Activated T-cell treated with anti-CD3 and anti-CD28 coated beads, Interleukin-2, amount 50 U/mL, for 4 hours (primary cell): ENCODE results near the gene MAFB. TPM values are rescaled to one million over a fixed set of nuclear protein-coding genes. Genes with fewer than 3 reads are reported as not detected.

Experiments used
- ATAC-seq, 2 donors: fragments of 200-7000 bp; cut with Tn5 transposase; one replicate each; pipeline ENCODE4 v1.10.0; 2021
- DNase-seq: peaks from one replicate; pipeline ENCODE4 v3.0.0-alpha.2; 2020
- H3K27me3 Mint-ChIP-seq: one replicate; pipeline ENCODE4 v1.8.0; 2021; ENCODE audit warnings: low read depth, mixed read lengths
- H3K36me3 Mint-ChIP-seq: one replicate; pipeline ENCODE4 v1.8.0; 2022; ENCODE audit warnings: mixed read lengths; ENCODE audit not compliant: insufficient read depth
- H3K4me1 Mint-ChIP-seq: one replicate; pipeline ENCODE4 v1.8.0; 2021; ENCODE audit warnings: low read depth, mixed read lengths
- H3K4me3 Mint-ChIP-seq: one replicate; pipeline ENCODE4 v1.8.0; 2021; ENCODE audit warnings: mild to moderate bottlenecking, moderate library complexity, mixed read lengths
- H3K9me3 Mint-ChIP-seq: one replicate; pipeline ENCODE4 v1.8.0; 2021; ENCODE audit warnings: mixed read lengths
- total RNA-seq, 3 donors: library from RNA; stranded (reverse); gene quantifications; one replicate each; pipeline ENCODE4 v1.2.1, GENCODE V29; 2021

MAFB gene
- total RNA-seq, 3 donors from 2014 or later = 0.13 to 0.18 (median 0.16) TPM

DNA sequence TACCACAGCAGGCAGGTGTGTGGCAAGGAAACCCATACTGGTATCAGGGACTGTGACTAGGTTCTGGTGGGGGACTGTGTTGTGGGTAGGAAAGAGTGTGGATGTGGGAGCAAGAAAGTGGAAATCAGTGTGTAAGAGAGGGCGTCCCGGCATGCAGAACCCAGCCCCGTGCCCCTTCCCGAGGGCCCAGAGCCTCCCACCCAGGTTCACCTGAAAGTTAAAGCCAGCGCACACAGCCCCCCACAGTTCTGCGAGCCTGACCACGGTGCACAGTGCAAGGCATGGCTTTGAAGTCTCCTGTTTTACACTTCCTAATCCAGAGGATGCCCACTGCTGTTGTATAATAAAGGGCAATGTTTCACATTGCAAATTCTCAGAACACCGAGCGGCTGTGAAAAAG lies 22.7 kb downstream of the MAFB start:
- DNase-seq (no peak), ATAC-seq (no peak)
- H3K36me3 Mint-ChIP-seq = no peaks in the 10 kb centered on the region
- H3K9me3 Mint-ChIP-seq = no peaks in the 10 kb centered on the region
- H3K27me3 Mint-ChIP-seq = peaks cover 3% of the 10 kb centered on the region
- H3K4me1 Mint-ChIP-seq = no peaks in the 10 kb centered on the region
- H3K4me3 Mint-ChIP-seq = no peak overlapping the region

GRCh38 chr20:40664891-40665290 lies 24.1 kb downstream of the MAFB start:
- no peak overlapping the region for H3K4me3 Mint-ChIP-seq
- no peak for ATAC-seq
- peaks cover 7% of the 10 kb centered on the region for H3K27me3 Mint-ChIP-seq

DNA sequence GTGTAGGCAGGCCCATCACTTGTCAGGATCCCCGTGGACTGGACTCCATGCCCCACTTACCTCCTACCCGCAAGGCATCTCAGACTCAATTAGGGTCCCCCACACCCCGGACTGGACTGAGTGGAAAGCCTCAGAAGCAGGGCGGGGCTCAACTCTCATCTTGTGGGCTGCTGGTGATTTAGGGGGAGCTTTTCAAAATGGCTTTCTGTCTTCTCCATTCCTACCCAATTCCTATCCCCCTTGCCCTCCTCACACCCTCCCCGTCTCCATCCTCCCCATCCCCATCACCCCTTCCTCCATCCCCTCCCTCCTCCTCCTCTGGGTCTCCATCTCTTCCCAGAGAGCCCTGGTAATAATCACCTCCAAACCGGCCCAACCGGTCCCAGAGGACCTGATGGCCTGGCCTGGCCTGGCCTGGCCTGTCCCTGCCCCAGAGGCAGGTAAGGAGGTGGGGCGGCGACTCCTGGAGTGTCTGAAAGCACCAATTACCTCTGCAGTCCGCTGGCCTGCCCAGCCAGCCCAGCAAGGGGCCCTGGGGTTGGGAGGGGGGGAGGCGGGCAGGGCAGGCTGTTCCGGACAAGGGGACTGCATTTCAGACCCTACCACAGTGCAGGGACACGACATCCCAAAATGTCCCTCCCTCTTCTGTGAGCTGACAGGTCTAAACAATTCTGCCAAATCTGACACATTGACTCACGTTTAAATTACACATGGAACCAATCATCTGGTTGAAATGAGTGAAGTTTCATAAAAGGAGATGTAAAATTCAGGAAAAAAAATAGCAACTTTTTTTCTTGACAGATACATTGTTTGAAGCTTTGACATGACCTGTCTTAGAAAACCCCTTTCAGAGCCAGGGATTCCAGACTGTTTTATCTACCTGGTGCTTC lies 24.8 kb downstream of the MAFB start:
- ATAC-seq = no peak
- Mint-ChIP-seq H3K36me3 (no peaks in the 10 kb centered on the region), H3K9me3 (no peaks in the 10 kb centered on the region), H3K4me3 (no peak overlapping the region), H3K4me1 (no peaks in the 10 kb centered on the region), H3K27me3 (peaks cover 7% of the 10 kb centered on the region)
- no peak for DNase-seq

More at GRCh38 chr20:40664891-40665290, 24.1 kb downstream of the MAFB start:
- Mint-ChIP-seq H3K36me3 (no peaks in the 10 kb centered on the region), H3K9me3 (no peaks in the 10 kb centered on the region), H3K4me1 (no peaks in the 10 kb centered on the region)
- no peak for DNase-seq

- Mint-ChIP-seq H3K9me3 (no peaks in the 10 kb centered on the region), H3K4me3 (no peak overlapping the region), H3K27me3 (peaks cover 7% of the 10 kb centered on the region), H3K4me1 (no peaks in the 10 kb centered on the region), H3K36me3 (no peaks in the 10 kb centered on the region)
- DNase-seq = no peak
- ATAC-seq = no peak
Measured at GRCh38 chr20:40663304-40663790, 25.7 kb downstream of the MAFB start.

DNA sequence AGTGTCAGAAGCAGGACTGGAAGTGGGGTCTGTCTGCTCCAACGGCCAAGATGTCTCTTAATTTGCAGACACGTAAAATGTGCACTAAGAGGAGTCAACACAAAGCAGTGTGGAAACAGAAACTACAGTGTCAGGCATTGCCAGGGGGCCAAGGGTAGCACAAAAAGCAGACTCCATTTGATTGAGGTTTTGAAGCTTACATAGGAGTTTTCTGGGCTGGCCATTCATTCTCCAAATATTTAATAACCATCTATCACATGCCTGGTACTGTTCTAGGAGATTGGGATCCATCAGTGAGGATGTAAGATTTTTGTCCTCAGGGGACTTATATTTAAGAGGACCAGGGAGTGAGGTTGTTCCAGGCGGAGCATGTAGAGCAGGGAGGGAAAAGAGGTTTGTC lies 29.5 kb downstream of the MAFB start:
- H3K9me3 Mint-ChIP-seq = no peaks in the 10 kb centered on the region
- no peak overlapping the region for H3K4me3 Mint-ChIP-seq
- no peaks in the 10 kb centered on the region for H3K4me1 Mint-ChIP-seq
- DNase-seq = no peak
- no peak for ATAC-seq
- H3K36me3 Mint-ChIP-seq = no peaks in the 10 kb centered on the region
- H3K27me3 Mint-ChIP-seq = peaks cover 7% of the 10 kb centered on the region

GRCh38 chr20:40658509-40658908 lies 30.5 kb downstream of the MAFB start:
- H3K27me3 Mint-ChIP-seq = peaks cover 5% of the 10 kb centered on the region
- ATAC-seq (no peak), DNase-seq (no peak)
- no peaks in the 10 kb centered on the region for H3K36me3 Mint-ChIP-seq
- no peak overlapping the region for H3K4me3 Mint-ChIP-seq
- H3K4me1 Mint-ChIP-seq = no peaks in the 10 kb centered on the region
- H3K9me3 Mint-ChIP-seq = no peaks in the 10 kb centered on the region

DNA sequence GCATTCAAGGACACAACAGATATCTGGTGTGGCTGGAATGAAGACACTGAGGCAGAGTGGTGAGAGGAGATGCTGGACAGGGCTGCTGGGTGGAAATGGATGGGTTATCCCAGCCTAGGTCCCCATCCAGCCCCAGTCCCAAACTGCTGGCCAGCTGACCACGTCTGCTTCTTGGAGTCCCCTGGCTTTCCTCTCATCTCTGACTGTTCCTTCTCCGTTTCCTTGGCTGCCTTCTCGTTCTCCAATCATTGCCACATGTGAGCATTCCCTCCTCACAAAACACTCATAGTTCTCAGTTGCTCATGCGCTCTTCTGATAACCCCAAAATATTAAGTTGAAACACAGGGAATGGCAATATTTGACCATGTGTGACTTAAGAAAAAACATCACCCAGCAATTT lies 31.5 kb downstream of the MAFB start:
- Mint-ChIP-seq H3K36me3 (no peaks in the 10 kb centered on the region), H3K4me1 (no peaks in the 10 kb centered on the region), H3K4me3 (no peak overlapping the region), H3K9me3 (no peaks in the 10 kb centered on the region), H3K27me3 (peaks cover 3% of the 10 kb centered on the region)
- DNase-seq (no peak), ATAC-seq (no peak)

DNA sequence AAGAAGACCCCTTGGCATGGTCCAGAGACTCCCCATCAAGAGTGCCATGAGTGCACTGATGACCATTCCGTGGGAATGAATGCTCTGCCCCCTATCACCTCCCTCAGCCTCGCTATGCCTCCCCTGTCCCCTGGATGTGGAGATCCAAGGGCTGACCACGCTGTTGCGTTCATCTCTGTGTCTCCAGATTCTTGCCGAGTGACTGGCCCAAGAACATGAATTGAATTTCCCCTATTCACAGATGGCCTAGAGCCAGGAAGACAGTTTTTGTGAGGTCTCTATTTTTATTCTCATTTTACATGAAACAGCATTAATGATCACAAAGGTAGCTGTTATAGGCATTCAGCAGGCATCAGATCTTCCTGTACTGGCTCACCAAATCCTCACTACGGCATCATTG lies 33.6 kb downstream of the MAFB start:
- Mint-ChIP-seq H3K4me1 (no peaks in the 10 kb centered on the region), H3K9me3 (no peaks in the 10 kb centered on the region), H3K27me3 (no peaks in the 10 kb centered on the region), H3K4me3 (no peak overlapping the region), H3K36me3 (no peaks in the 10 kb centered on the region)
- no peak for ATAC-seq
- DNase-seq = no peak

- no peaks in the 10 kb centered on the region for H3K36me3 Mint-ChIP-seq
- no peaks in the 10 kb centered on the region for H3K27me3 Mint-ChIP-seq
- H3K4me1 Mint-ChIP-seq = no peaks in the 10 kb centered on the region
- no peak overlapping the region for H3K4me3 Mint-ChIP-seq
- H3K9me3 Mint-ChIP-seq = no peaks in the 10 kb centered on the region
- no peak for ATAC-seq
- DNase-seq = no peak
Measured at GRCh38 chr20:40654876-40655275, 34.2 kb downstream of the MAFB start.

- no peaks in the 10 kb centered on the region for H3K4me1 Mint-ChIP-seq
- no peaks in the 10 kb centered on the region for H3K36me3 Mint-ChIP-seq
- H3K27me3 Mint-ChIP-seq = peaks cover 2% of the 10 kb centered on the region
- ATAC-seq = no peak
- H3K4me3 Mint-ChIP-seq = no peak overlapping the region
- no peak for DNase-seq
- H3K9me3 Mint-ChIP-seq = no peaks in the 10 kb centered on the region
Measured at GRCh38 chr20:40652441-40652987, 36.5 kb downstream of the MAFB start.

DNA sequence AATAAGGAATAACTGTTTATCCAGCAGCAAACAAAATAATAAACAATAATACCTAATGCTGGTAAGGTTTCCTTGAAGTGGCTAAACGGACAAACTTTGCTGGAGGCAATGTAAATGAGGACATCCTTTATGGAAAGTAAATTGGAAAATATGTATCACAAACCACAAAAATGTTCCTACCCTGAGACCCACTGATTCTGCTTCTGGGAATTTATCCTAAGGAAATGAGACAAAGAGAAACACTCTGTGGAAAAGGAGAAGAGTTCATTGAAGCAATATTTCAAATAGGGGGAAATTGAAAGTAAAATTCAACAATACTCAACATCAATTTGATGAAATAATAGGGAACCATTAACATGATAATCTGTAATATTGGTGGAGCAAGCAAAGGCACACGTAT lies 37.9 kb downstream of the MAFB start:
- Mint-ChIP-seq H3K9me3 (no peaks in the 10 kb centered on the region), H3K36me3 (no peaks in the 10 kb centered on the region), H3K4me1 (no peaks in the 10 kb centered on the region), H3K27me3 (peaks cover 4% of the 10 kb centered on the region), H3K4me3 (no peak overlapping the region)
- no peak for DNase-seq
- ATAC-seq = no peak

- DNase-seq = no peak
- H3K4me3 Mint-ChIP-seq = no peak overlapping the region
- H3K27me3 Mint-ChIP-seq = peaks cover 4% of the 10 kb centered on the region
- no peaks in the 10 kb centered on the region for H3K4me1 Mint-ChIP-seq
- ATAC-seq = no peak
- no peaks in the 10 kb centered on the region for H3K36me3 Mint-ChIP-seq
- H3K9me3 Mint-ChIP-seq = no peaks in the 10 kb centered on the region
Measured at GRCh38 chr20:40650707-40651106, 38.3 kb downstream of the MAFB start.

DNA sequence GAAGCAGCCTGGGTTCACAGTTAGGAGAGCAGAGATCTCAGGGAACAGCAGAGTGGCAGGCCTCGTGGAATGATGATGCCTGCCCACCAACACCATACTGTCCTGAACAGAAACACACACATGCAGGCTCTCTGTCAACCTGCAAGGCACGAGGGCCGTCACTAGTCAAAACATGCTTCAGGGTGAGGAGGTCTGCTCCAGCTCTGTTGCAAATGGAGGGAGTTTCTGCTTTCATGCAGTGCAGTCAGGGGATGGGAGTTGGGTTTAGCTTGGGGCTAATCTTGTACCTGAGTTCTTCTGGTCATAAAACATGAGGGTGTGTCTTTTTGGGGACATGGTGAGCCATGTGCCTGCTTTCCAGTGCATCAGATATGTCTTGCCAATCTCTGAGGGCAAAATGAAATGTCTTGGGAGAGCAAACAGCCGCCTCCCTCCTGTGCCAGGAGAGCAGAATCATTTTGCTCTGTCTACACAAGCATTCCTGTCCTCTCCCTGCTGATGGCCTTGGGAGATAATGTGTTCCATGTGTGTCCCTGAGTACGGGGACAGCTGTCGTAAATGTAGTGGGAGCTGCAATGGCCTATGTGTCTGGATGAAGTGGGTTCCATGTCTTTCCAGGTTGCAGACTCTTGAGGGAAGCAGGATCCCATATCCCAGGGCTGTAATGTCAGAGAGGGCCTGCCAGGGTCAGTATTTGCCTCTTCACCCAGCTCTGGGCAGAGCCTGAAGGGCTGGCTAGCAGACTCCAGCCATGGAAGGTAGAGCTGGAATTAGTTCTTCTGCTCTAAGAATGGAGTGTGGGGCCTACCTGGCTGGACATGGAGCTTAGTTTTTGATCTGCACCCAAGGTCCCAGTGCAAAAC lies 40.6 kb downstream of the MAFB start:
- DNase-seq (no peak), ATAC-seq (no peak)
- Mint-ChIP-seq H3K4me1 (no peaks in the 10 kb centered on the region), H3K4me3 (no peak overlapping the region), H3K9me3 (no peaks in the 10 kb centered on the region), H3K36me3 (no peaks in the 10 kb centered on the region), H3K27me3 (peaks cover 4% of the 10 kb centered on the region)

DNA sequence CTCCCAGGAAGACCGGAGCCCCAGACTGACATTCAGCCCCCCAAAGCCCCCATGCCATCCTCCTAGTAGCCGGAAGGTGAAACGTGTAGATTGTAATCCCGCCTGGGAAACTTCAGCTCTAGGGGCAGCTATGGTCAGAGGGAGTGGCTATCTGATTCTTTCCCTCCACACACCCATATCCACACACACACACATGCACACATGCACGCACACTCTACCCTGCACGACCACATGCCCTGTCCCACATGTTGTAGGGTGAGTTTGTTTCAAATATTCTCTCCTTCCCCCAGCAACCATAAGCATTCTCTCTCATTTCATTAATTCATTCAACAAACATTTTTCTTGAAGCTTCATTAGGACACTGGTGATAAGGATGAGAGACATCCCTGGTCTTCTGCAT lies 42.2 kb downstream of the MAFB start:
- Mint-ChIP-seq H3K4me1 (no peaks in the 10 kb centered on the region), H3K9me3 (no peaks in the 10 kb centered on the region), H3K36me3 (no peaks in the 10 kb centered on the region), H3K4me3 (no peak overlapping the region), H3K27me3 (peaks cover 4% of the 10 kb centered on the region)
- no peak for ATAC-seq
- DNase-seq = no peak
